ENCODE measurements around the gene C19orf67. TPM values are rescaled to one million over a fixed set of nuclear protein-coding genes. Genes with fewer than 3 reads are reported as not detected.
"Not testable (repeated sequence)": the region's sequence is repeated elsewhere in the genome, so short reads cannot be mapped to it uniquely, and the experiment has no call there.

The C19orf67 gene
- total RNA-seq, 1 experiment from 2014 or later = not detected

- intact Hi-C loops (cut with micrococcal nuclease; ENCODE audit: unreplicated experiment) = no loop called here
- BruUV-seq (replicated peaks) = no TSS peak
Measured at GRCh38 chr19:14051980-14052379, 33.6 kb downstream of the C19orf67 start.

GRCh38 chr19:14050961-14051360, 34.6 kb downstream of the C19orf67 start:
- H3K4me1 Mint-ChIP-seq (ENCODE audit: low read depth, unreplicated experiment); H3K36me3 ChIP-seq (ENCODE audit: control insufficient read depth, insufficient read depth, low read length); H3K4me1 ChIP-seq; BruUV-seq (replicated peaks); CTCF ChIA-PET; H3K27me3 ChIP-seq (replicated peaks; ENCODE audit: control insufficient read depth, insufficient read depth, low read length); DNase-seq; H3K4me3 Mint-ChIP-seq (ENCODE audit: unreplicated experiment); H3K27me3 Mint-ChIP-seq (ENCODE audit: insufficient read depth, unreplicated experiment); intact Hi-C loops (cut with micrococcal nuclease; ENCODE audit: unreplicated experiment); H3K9me3 Mint-ChIP-seq (ENCODE audit: unreplicated experiment); H3K27ac Mint-ChIP-seq (ENCODE audit: unreplicated experiment); POLR2A ChIA-PET; H3K9me3 ChIP-seq; H3K4me3 ChIP-seq (ENCODE audit: low read depth, low read length): not testable (repeated sequence)
- peaks cover 12% of the 10 kb centered on the region for H3K36me3 Mint-ChIP-seq (ENCODE audit: insufficient read depth, unreplicated experiment)

More at GRCh38 chr19:14051980-14052379, 33.6 kb downstream of the C19orf67 start:
- no peaks in the 10 kb centered on the region for H3K4me1 ChIP-seq
- Mint-ChIP-seq H3K27me3 (ENCODE audit: insufficient read depth, unreplicated experiment) (no peaks in the 10 kb centered on the region), H3K36me3 (ENCODE audit: insufficient read depth, unreplicated experiment) (peaks cover 12% of the 10 kb centered on the region), H3K4me1 (ENCODE audit: low read depth, unreplicated experiment) (no peaks in the 10 kb centered on the region), H3K27ac (ENCODE audit: unreplicated experiment) (no peak overlapping the region), H3K4me3 (ENCODE audit: unreplicated experiment) (no peak overlapping the region), H3K9me3 (ENCODE audit: unreplicated experiment) (no peaks in the 10 kb centered on the region)
- POLR2A ChIA-PET = no interaction called here
- CTCF ChIA-PET = no interaction called here
- no peak for TF ChIP-seq CTCF (IDR thresholded peaks at IDR 0.05; ENCODE audit: insufficient read depth in 1 of 2, low read depth in 1 of 2, low read length in 1 of 2, severe bottlenecking in 1 of 2, unreplicated experiment in 1 of 2)
- no peak overlapping the region for H3K4me3 ChIP-seq (ENCODE audit: low read depth, low read length)
- peaks cover 6% of the 10 kb centered on the region; the same call in 1 of the 2 replicates for H3K9me3 ChIP-seq
- DNase-seq = no peak
- no peaks in the 10 kb centered on the region for H3K27me3 ChIP-seq (replicated peaks; ENCODE audit: control insufficient read depth, insufficient read depth, low read length)
- no peaks in the 10 kb centered on the region; the same call in 1 of the 2 replicates for H3K36me3 ChIP-seq (ENCODE audit: control insufficient read depth, insufficient read depth, low read length)

GRCh38 chr19:14050512-14050911, 35.1 kb downstream of the C19orf67 start:
- H3K36me3 ChIP-seq (ENCODE audit: control insufficient read depth, insufficient read depth, low read length) = no peaks in the 10 kb centered on the region
- CTCF ChIA-PET = no interaction called here
- POLR2A ChIA-PET = no interaction called here

More at GRCh38 chr19:14050512-14050911, 35.1 kb downstream of the C19orf67 start:
- TF ChIP-seq CTCF (IDR thresholded peaks at IDR 0.05; ENCODE audit: insufficient read depth in 1 of 2, low read depth in 1 of 2, low read length in 1 of 2, severe bottlenecking in 1 of 2, unreplicated experiment in 1 of 2) = no peak
- Histone ChIP-seq H3K27me3 (replicated peaks; ENCODE audit: control insufficient read depth, insufficient read depth, low read length) (no peaks in the 10 kb centered on the region), H3K9me3 (peaks cover 6% of the 10 kb centered on the region; the same call in 1 of the 2 replicates), H3K4me1 (no peaks in the 10 kb centered on the region), H3K4me3 (ENCODE audit: low read depth, low read length) (no peak overlapping the region)
- DNase-seq = no peak
- Mint-ChIP-seq H3K36me3 (ENCODE audit: insufficient read depth, unreplicated experiment) (peaks cover 12% of the 10 kb centered on the region), H3K27ac (ENCODE audit: unreplicated experiment) (no peak overlapping the region), H3K27me3 (ENCODE audit: insufficient read depth, unreplicated experiment) (no peaks in the 10 kb centered on the region), H3K9me3 (ENCODE audit: unreplicated experiment) (no peaks in the 10 kb centered on the region), H3K4me3 (ENCODE audit: unreplicated experiment) (no peak overlapping the region), H3K4me1 (ENCODE audit: low read depth, unreplicated experiment) (no peaks in the 10 kb centered on the region)
- no TSS peak for BruUV-seq (replicated peaks)
- intact Hi-C loops (cut with micrococcal nuclease; ENCODE audit: unreplicated experiment) = no loop called here
